ENCODE results near the gene NXPH3.

Gene NXPH3

GRCh38 chr17:49583226-49583625 lies 7.6 kb downstream of the NXPH3 start:
- no peak for ATAC-seq
- TF ChIP-seq SNAI2 (CRISPR knock-in tag; IDR thresholded peaks at IDR 0.05) = no peak
- no peak for TF ChIP-seq TCF4 (CRISPR knock-in tag; IDR thresholded peaks at IDR 0.05; ENCODE audit: borderline replicate concordance)
- TF ChIP-seq PPARA (CRISPR knock-in tag; IDR thresholded peaks at IDR 0.05; ENCODE audit: borderline replicate concordance) = no peak
- no peak for TF ChIP-seq ZFP3 (CRISPR knock-in tag; IDR thresholded peaks at IDR 0.05)
- no peak for TF ChIP-seq RARB (CRISPR knock-in tag; IDR thresholded peaks at IDR 0.05)
- no peak for TF ChIP-seq CSDC2 (CRISPR knock-in tag; IDR thresholded peaks at IDR 0.05)
- no peak for TF ChIP-seq ARNTL (CRISPR knock-in tag; IDR thresholded peaks at IDR 0.05; ENCODE audit: borderline replicate concordance, low read depth)
- TF ChIP-seq BACH2 (CRISPR knock-in tag; IDR thresholded peaks at IDR 0.05; ENCODE audit: borderline replicate concordance) = no peak
- no peak for TF ChIP-seq OSR1 (CRISPR knock-in tag; IDR thresholded peaks at IDR 0.05)
- no peak for TF ChIP-seq PATZ1 (CRISPR knock-in tag; IDR thresholded peaks at IDR 0.05; ENCODE audit: borderline replicate concordance)
- no peak for TF ChIP-seq CREB5 (CRISPR knock-in tag; IDR thresholded peaks at IDR 0.05; ENCODE audit: low read depth)
- TF ChIP-seq GLIS3 (CRISPR knock-in tag; IDR thresholded peaks at IDR 0.05) = no peak

- TF ChIP-seq OSR1 (CRISPR knock-in tag; IDR thresholded peaks at IDR 0.05) (no peak), ARNTL (CRISPR knock-in tag; IDR thresholded peaks at IDR 0.05; ENCODE audit: borderline replicate concordance, low read depth) (no peak), CSRNP3 (CRISPR knock-in tag; IDR thresholded peaks at IDR 0.05) (no peak), TSHZ2 (CRISPR knock-in tag; IDR thresholded peaks at IDR 0.05) (no peak), GLIS3 (CRISPR knock-in tag; IDR thresholded peaks at IDR 0.05) (no peak), CSDC2 (CRISPR knock-in tag; IDR thresholded peaks at IDR 0.05) (no peak), RARB (CRISPR knock-in tag; IDR thresholded peaks at IDR 0.05) (no peak), CREB5 (CRISPR knock-in tag; IDR thresholded peaks at IDR 0.05; ENCODE audit: low read depth) (no peak), PPARA (CRISPR knock-in tag; IDR thresholded peaks at IDR 0.05; ENCODE audit: borderline replicate concordance) (no peak), TCF4 (CRISPR knock-in tag; IDR thresholded peaks at IDR 0.05; ENCODE audit: borderline replicate concordance) (no peak), SNAI2 (CRISPR knock-in tag; IDR thresholded peaks at IDR 0.05) (no peak), ESRRG (CRISPR knock-in tag; IDR thresholded peaks at IDR 0.05) (no peak), ZNF565 (CRISPR knock-in tag; conservative IDR thresholded peaks at IDR 0.05; ENCODE audit: low read depth) (no peak), PATZ1 (CRISPR knock-in tag; IDR thresholded peaks at IDR 0.05; ENCODE audit: borderline replicate concordance) (no peak), ISL1 (CRISPR knock-in tag; IDR thresholded peaks at IDR 0.05) (no peak), POU6F1 (CRISPR knock-in tag; IDR thresholded peaks at IDR 0.05; ENCODE audit: borderline replicate concordance, low read depth) (no peak), ZFP30 (CRISPR knock-in tag; IDR thresholded peaks at IDR 0.05) (no peak), BACH2 (CRISPR knock-in tag; IDR thresholded peaks at IDR 0.05; ENCODE audit: borderline replicate concordance) (no peak), TOX (CRISPR knock-in tag; IDR thresholded peaks at IDR 0.05; ENCODE audit: borderline replicate concordance) (no peak), ZFP3 (CRISPR knock-in tag; IDR thresholded peaks at IDR 0.05) (no peak)
- ATAC-seq = no peak
Measured at GRCh38 chr17:49583889-49584288, 8.2 kb downstream of the NXPH3 start.
